Astrocyte (in vitro differentiated cells and primary cell): ENCODE measurements around the gene NENF.

Experiments used
- CTCF ChIP-seq: IDR thresholded peaks from 2 replicates; pipeline ENCODE4 v1.5.1; 2011; ENCODE audit warnings: low read depth, mild to moderate bottlenecking, inconsistent platforms, low read length, moderate library complexity; ENCODE audit not compliant: insufficient read depth
- EZH2 ChIP-seq: IDR thresholded peaks from 2 replicates; pipeline ENCODE4 v1.6.1; 2012; ENCODE audit warnings: mild to moderate bottlenecking, low read length, inconsistent platforms; ENCODE audit not compliant: insufficient read depth

- TF ChIP-seq CTCF (no peak), EZH2 (no peak)
These were observed 55.2 kb downstream of the NENF start for GRCh38 chr1:212487774-212488435.
